Activated CD8-positive, alpha-beta memory T cell treated with anti-CD3 and anti-CD28 coated beads for 36 hours (primary cell): Measurements from ENCODE around the gene FRAT1. TPM values are rescaled to one million over a fixed set of nuclear protein-coding genes. Genes with fewer than 3 reads are reported as not detected.
"Not testable (repeated sequence)": the region's sequence is repeated elsewhere in the genome, so short reads cannot be mapped to it uniquely, and the experiment has no call there.

Source experiments
- CTCF ChIA-PET: fragments of 350-600 bp; sonication (Branson Sonifier 250); formaldehyde crosslinking; loops from one replicate; lab custom pipeline; 2021; ENCODE audit warnings: antibody characterized with exemption; lab: Charles Lee
- POLR2A ChIA-PET: fragments of 350-600 bp; sonication (Branson Sonifier 250); formaldehyde crosslinking; loops from one replicate; lab custom pipeline; 2021; ENCODE audit warnings: antibody characterized with exemption; lab: Charles Lee
- total RNA-seq, 2 experiments: library from RNA; stranded (reverse); gene quantifications; one replicate each; pipeline ENCODE4 v1.2.3, GENCODE V29; 2021

FRAT1 gene
- 1 to 10 TPM; 3.1 to 3.4 TPM for total RNA-seq

- CTCF ChIA-PET: interaction anchor here (2.2 kb wide), 1 partner anchor 14 kb away, joined by 15 read pairs; the partner anchor contains the start of gene FRAT2
- POLR2A ChIA-PET: interaction anchor here (0.7 to 2.3 kb wide), 3 partner anchors 14 to 125 kb away, joined by 3 to 32 read pairs (median 4); partner anchors contain the start of gene FRAT2
These were observed at the start of gene FRAT1 for GRCh38 chr10:97318772-97319651. FRAT1 (plus strand) TSS chr10:97319271; CDS start chr10:97319454, 183 bp downstream.

GRCh38 chr10:97270523-97271154 is 48.4 kb upstream of the FRAT1 start:
- POLR2A ChIA-PET: no interaction called here
- CTCF ChIA-PET: no interaction called here

GRCh38 chr10:97273700-97274099 is 45.4 kb upstream of the FRAT1 start:
- POLR2A ChIA-PET: no interaction called here
- CTCF ChIA-PET: interaction anchor here (0.7 kb wide), 2 partner anchors 165 to 280 kb away, joined by 3 read pairs; no protein-coding TSS in a partner anchor

GRCh38 chr10:97274828-97275227 is 44.2 kb upstream of the FRAT1 start:
- CTCF ChIA-PET: interaction anchor here (0.6 to 0.9 kb wide), 2 partner anchors 82 to 179 kb away, joined by 3 read pairs; no protein-coding TSS in a partner anchor
- POLR2A ChIA-PET: no interaction called here

GRCh38 chr10:97277551-97277950 is 41.5 kb upstream of the FRAT1 start:
- POLR2A ChIA-PET: no interaction called here
- CTCF ChIA-PET: interaction anchor here (0.5 to 0.6 kb wide), 3 partner anchors 20 to 67 kb away, joined by 3 read pairs; no protein-coding TSS in a partner anchor

GRCh38 chr10:97278491-97278989 is 40.5 kb upstream of the FRAT1 start:
- POLR2A ChIA-PET: no interaction called here
- CTCF ChIA-PET: interaction anchor here (0.6 to 1.5 kb wide), 4 partner anchors 9 to 206 kb away, joined by 3 to 7 read pairs (median 4); no protein-coding TSS in a partner anchor

GRCh38 chr10:97279121-97279815 is 39.8 kb upstream of the FRAT1 start:
- ChIA-PET POLR2A (interaction anchor here (0.5 kb wide), 1 partner anchor 75 kb away, joined by 5 read pairs; no protein-coding TSS in a partner anchor), CTCF (interaction anchor here (0.6 to 1.5 kb wide), 4 partner anchors 10 to 206 kb away, joined by 3 to 7 read pairs (median 4); no protein-coding TSS in a partner anchor)

GRCh38 chr10:97280783-97281182 is 38.3 kb upstream of the FRAT1 start:
- CTCF ChIA-PET: no interaction called here
- POLR2A ChIA-PET: no interaction called here

GRCh38 chr10:97290076-97290475 is 29.0 kb upstream of the FRAT1 start:
- POLR2A ChIA-PET: not testable (repeated sequence)
- CTCF ChIA-PET: interaction anchor here (0.7 to 1.1 kb wide), 2 partner anchors 39 to 62 kb away, joined by 3 read pairs; no protein-coding TSS in a partner anchor

GRCh38 chr10:97290576-97291356 is 28.3 kb upstream of the FRAT1 start:
- CTCF ChIA-PET, POLR2A ChIA-PET: not testable (repeated sequence)

GRCh38 chr10:97291357-97292096 is 27.5 kb upstream of the FRAT1 start:
- CTCF ChIA-PET: no interaction called here
- POLR2A ChIA-PET: interaction anchor here (1.5 kb wide), 1 partner anchor 42 kb away, joined by 5 read pairs; no protein-coding TSS in a partner anchor

GRCh38 chr10:97292097-97292861 is 26.8 kb upstream of the FRAT1 start, which contains the start of gene ARHGAP19:
ARHGAP19 (minus strand) TSS chr10:97292637; CDS start chr10:97292627, 10 bp downstream.
- POLR2A ChIA-PET: interaction anchor here (1.5 kb wide), 1 partner anchor 41 kb away, joined by 5 read pairs; no protein-coding TSS in a partner anchor
- CTCF ChIA-PET: no interaction called here

GRCh38 chr10:97292862-97293198 is 26.2 kb upstream of the FRAT1 start:
- POLR2A ChIA-PET: interaction anchor here (1.5 kb wide), 1 partner anchor 41 kb away, joined by 5 read pairs; no protein-coding TSS in a partner anchor
- CTCF ChIA-PET: no interaction called here

GRCh38 chr10:97297556-97298222 is 21.4 kb upstream of the FRAT1 start:
- ChIA-PET CTCF (interaction anchor here (0.6 kb wide), 2 partner anchors 15 to 248 kb away, joined by 3 to 4 read pairs; no protein-coding TSS in a partner anchor), POLR2A (interaction anchor here (0.6 kb wide), 1 partner anchor 80 kb away, joined by 5 read pairs; no protein-coding TSS in a partner anchor)

GRCh38 chr10:97298223-97298571 is 20.9 kb upstream of the FRAT1 start:
- ChIA-PET CTCF (interaction anchor here (0.6 kb wide), 1 partner anchor 15 kb away, joined by 4 read pairs; no protein-coding TSS in a partner anchor), POLR2A (no interaction called here)

- ChIA-PET CTCF (interaction anchor here (1.1 kb wide), 1 partner anchor 14 kb away, joined by 3 read pairs; no protein-coding TSS in a partner anchor), POLR2A (no interaction called here)
These were observed 18.1 kb upstream of the FRAT1 start for GRCh38 chr10:97300980-97301379.
